NCI-H2029 (cell line): ENCODE data around the gene NUDT3.

Experiments
- DNase-seq: peaks from one replicate; lab custom pipeline; 2025; lab: John Stamatoyannopoulos, UW

NUDT3 gene

GRCh38 chr6:34238585-34239499 is 153.6 kb downstream of the NUDT3 start:
- DNase-seq, result no peak

GRCh38 chr6:34237722-34238584 is 154.5 kb downstream of the NUDT3 start:
- no peak for DNase-seq

DNA sequence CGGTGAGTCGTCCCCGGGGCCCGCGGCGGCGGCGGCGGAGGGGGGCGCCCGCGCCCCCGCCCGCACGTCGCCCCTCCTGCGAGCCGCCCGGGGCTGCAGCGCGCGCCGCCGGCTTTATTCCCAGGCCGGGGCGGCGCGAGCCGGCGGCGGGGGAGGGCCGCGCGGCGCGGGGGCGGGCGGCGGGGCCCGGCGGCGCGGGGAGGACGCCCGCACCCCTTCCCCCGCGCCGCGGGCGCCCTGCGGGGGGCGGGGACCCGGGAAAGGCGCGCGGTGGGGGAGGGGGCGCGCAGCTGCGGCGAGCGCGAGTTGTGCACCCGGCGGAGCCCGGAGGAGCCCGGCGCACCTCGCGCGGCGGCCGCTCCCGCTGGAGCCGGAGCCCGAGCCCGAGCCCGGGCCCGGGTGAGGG is 155.2 kb downstream of the NUDT3 start:
- DNase-seq, result no peak

- DNase-seq, result peak; percentile 81
Observed at GRCh38 chr6:34236443-34237315, 155.8 kb downstream of the NUDT3 start, which contains the start of gene HMGA1. TSS of gene HMGA1 (plus strand) at chr6:34236873. CDS start at chr6:34240781, 3,908 bp downstream.

- no peak for DNase-seq
Observed at GRCh38 chr6:34236131-34236442, 156.4 kb downstream of the NUDT3 start.

DNA sequence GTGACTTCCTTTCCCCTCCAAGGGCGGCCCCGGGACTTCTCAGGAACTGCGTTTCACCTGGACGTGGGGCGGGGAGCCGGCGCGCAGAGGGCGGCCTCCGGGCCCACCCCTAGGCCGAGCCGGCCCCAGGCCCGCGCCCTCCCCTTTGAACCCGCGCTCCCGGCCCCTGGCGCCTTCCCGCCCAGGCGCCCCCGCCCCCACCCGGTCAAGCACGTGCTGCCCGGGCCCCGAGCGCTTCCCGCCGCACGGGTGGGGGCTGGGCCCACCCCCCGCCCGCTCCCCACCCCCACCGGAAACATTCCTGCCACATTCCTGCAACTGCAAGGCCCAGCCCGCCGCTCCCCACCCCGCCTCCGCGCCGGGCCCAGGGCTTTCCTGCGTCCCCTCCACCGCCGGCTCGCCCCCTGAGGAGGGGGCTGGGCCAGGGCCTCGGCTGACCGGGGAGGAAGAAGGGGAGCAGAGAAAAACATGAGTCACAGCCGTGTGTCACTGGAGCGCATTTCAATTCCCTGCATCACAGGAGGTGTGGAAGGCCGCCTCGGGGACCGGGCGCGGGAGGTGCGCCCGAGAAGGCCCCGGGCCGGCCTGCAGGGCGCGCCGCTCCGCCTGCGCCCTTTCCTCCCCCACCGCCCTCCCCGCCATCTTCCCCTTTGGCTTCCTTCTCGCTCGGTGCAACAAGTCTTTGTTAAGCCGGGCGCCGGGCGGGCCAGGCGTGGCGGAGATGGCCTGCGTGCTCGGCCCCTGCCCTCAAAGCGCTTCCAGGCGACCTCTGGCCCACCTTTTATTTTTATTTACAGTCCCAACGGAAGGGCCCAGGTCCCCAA is 156.9 kb downstream of the NUDT3 start:
- DNase-seq, result no peak

DNA sequence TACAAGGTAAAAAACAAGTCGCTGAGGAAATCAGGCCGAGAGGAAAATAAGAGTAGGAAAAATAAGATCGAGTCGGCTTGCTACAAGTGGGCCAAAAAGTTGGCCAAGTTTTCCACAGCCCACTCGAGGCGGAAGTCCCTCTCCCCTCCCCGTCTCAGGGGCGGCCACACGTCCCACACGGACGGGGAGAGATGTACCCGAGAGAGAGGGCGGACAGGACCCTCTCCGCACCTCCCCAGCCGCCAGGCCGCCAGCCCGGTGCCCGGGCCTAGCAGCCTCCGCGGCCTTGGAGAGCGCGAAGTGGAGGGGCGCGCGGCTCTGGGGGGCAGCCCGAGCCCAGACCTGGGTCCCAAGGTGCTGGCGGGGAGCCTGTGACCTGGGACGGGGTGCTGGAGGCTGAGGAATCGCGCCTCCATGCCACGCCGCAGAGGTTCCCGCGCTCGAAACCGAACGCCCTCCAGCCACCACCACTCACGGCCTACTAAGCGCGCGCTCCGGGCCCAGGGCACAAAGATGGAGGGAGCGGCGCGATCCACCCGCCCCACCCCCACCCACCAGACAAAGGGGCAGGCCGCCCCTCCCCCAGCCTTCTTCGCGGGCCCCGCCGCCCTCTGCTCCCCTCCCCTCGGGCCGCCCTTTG is 157.7 kb downstream of the NUDT3 start:
- no peak for DNase-seq

DNA sequence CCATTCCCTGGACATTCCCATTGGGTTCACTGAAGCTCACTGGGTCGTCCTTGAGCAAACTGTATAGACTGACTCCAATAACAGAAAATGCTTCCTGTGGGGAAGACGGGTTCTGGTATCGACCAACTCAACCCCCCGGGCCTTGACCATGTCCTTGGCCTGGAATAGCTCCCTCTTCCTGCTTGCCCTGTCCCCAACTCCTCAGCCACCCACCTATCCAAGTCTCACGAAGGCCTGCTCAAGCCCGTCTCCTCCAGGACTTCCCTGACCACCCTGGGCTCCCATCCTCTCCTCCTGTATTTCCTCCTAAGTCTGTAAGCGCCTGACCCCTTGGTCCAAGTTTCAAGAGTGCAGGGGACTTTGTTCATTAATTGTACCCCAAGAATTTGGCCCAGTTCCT is 158.6 kb downstream of the NUDT3 start:
- no peak for DNase-seq

DNA sequence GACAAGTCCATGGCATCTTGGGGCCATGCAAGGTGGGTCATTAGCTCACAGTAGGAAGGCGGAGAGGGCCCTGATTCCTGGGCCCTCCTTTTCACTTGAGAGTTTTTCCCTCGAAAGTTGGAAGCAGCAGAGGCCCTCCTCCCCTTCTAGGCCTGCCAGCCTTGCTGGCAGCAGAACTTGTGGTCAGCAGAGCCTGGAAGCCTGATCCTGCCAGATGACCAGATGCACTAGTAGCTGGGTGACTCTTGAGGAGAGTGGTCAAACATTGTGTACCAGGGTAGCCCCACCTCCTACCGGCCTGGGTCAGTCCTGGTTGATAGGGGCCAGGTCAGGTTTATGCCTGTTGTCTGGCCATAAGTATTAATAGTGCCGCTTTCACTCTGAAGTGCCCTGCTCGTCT is 159.6 kb downstream of the NUDT3 start:
- DNase-seq, result no peak

DNA sequence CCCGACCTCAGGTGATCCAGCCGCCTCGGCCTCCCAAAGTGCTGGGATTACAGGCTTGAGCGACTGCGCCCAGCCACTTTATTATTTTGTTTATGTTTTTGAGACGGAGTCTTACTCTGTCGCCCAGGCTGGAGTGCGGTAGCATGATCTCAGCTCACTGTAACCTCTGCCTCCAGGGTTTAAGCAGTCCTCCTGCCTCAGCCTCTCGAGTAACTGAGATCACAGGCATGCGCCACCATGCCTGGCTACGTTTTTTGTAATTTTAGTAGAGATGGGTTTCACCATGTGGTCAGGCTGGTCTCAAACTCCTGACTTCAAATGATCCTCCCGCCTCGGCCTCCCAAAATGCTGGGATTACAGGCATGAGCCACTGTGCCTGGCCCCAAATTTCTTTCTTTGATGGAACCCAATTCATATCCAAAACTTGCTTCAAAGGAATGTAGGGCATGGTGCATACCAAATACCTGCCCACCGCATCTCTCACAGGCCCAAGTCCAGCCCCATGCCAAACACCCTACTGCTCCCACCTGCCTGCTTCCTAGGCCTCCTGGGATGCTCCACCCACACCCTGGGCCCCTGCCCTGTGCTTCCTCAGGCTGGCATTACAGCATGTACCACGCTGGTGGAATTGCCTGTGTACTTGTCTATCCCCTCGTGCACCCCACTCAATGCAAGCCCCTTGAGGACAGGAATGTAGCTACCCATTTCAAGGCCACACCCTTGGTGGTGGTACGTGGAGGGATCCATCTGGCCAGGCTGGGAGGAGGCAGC is 160.7 kb downstream of the NUDT3 start:
- no peak for DNase-seq

- no peak for DNase-seq
Observed at GRCh38 chr6:34230653-34231371, 161.7 kb downstream of the NUDT3 start.

DNA sequence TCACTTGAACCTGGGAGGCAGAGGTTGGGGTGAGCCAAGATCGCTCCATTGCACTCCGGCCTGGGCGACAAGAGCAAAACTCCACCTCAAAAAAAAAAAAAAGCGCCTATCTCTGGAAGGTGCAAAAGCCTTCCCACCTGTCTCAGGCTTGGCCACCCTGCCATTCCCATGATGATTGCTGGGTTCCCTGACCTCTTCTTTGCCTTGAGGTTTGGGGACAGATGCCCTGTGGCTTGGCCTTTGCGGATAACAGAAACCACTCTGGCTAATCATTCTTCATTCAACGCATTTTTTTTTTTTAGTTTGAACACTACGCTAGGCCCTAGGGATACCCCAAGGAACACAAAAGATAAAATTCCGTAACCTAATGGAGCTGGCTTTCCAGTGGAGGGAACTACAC is 162.6 kb downstream of the NUDT3 start:
- no peak for DNase-seq
